Measurements from ENCODE around the gene MAST3. TPM values are rescaled to one million over a fixed set of nuclear protein-coding genes. Genes with fewer than 3 reads are reported as not detected.

Gene MAST3
- polyA plus RNA-seq, 1 donor from 2014 or later = 2.3 TPM

GRCh38 chr19:18130523-18131242, 33.1 kb downstream of the MAST3 start:
- H3K9ac ChIP-seq (ENCODE audit: low read length) = no peak overlapping the region
- no peaks in the 10 kb centered on the region for H4K20me1 ChIP-seq (ENCODE audit: insufficient read depth)
- no peaks in the 10 kb centered on the region for H3F3A ChIP-seq (ENCODE audit: insufficient read depth, low read length, poor library complexity, severe bottlenecking)
- no peak overlapping the region for H3K4me2 ChIP-seq (ENCODE audit: low read length)
- no peaks in the 10 kb centered on the region for H3K9me3 ChIP-seq (ENCODE audit: low read length)
- TF ChIP-seq TAF1 (IDR thresholded peaks at IDR 0.05; ENCODE audit: low read depth) (no peak), REST (IDR thresholded peaks at IDR 0.05; ENCODE audit: borderline replicate concordance) (no peak), EZH2 (IDR thresholded peaks at IDR 0.05; ENCODE audit: borderline replicate concordance, insufficient read depth, low read length, poor library complexity, severe bottlenecking) (no peak), POLR2AphosphoS5 (IDR thresholded peaks at IDR 0.05) (no peak), MXI1 (conservative IDR thresholded peaks at IDR 0.05; ENCODE audit: poor library complexity, severe bottlenecking) (no peak), SMC3 (conservative IDR thresholded peaks at IDR 0.05; ENCODE audit: poor library complexity) (no peak), CTCF (IDR thresholded peaks at IDR 0.05; ENCODE audit: poor library complexity, severe bottlenecking) (no peak), EP300 (conservative IDR thresholded peaks at IDR 0.05; ENCODE audit: poor library complexity, severe bottlenecking) (no peak), RAD21 (conservative IDR thresholded peaks at IDR 0.05) (no peak)
- H3K27ac ChIP-seq (ENCODE audit: low read length) = no peak overlapping the region
- no peaks in the 10 kb centered on the region for H3K36me3 ChIP-seq (ENCODE audit: insufficient read depth, low read length)
- no peaks in the 10 kb centered on the region for H3K79me2 ChIP-seq (replicated peaks; ENCODE audit: insufficient read depth, low read length)
- H2AFZ ChIP-seq (ENCODE audit: low read depth, low read length) = no peak overlapping the region
- H3K4me3 ChIP-seq (ENCODE audit: low read length) = no peak overlapping the region
- no peaks in the 10 kb centered on the region for H3K9me2 ChIP-seq (ENCODE audit: insufficient read depth, low read length)
- no peaks in the 10 kb centered on the region for H3K27me3 ChIP-seq (ENCODE audit: insufficient read depth, low read depth, low read length)

GRCh38 chr19:18131841-18132596, 34.4 kb downstream of the MAST3 start:
- no peak for TF ChIP-seq RAD21 (conservative IDR thresholded peaks at IDR 0.05)
- TF ChIP-seq EZH2 (IDR thresholded peaks at IDR 0.05; ENCODE audit: borderline replicate concordance, insufficient read depth, low read length, poor library complexity, severe bottlenecking) = no peak
- no peak for TF ChIP-seq SMC3 (conservative IDR thresholded peaks at IDR 0.05; ENCODE audit: poor library complexity)
- TF ChIP-seq MXI1 (conservative IDR thresholded peaks at IDR 0.05; ENCODE audit: poor library complexity, severe bottlenecking) = no peak
- no peak for TF ChIP-seq EP300 (conservative IDR thresholded peaks at IDR 0.05; ENCODE audit: poor library complexity, severe bottlenecking)
- no peak for TF ChIP-seq POLR2AphosphoS5 (IDR thresholded peaks at IDR 0.05)
- no peak for TF ChIP-seq REST (IDR thresholded peaks at IDR 0.05; ENCODE audit: borderline replicate concordance)
- no peaks in the 10 kb centered on the region for H3K9me2 ChIP-seq (ENCODE audit: insufficient read depth, low read length)
- no peak overlapping the region for H3K4me2 ChIP-seq (ENCODE audit: low read length)
- no peaks in the 10 kb centered on the region for H3F3A ChIP-seq (ENCODE audit: insufficient read depth, low read length, poor library complexity, severe bottlenecking)
- H3K27ac ChIP-seq (ENCODE audit: low read length) = no peak overlapping the region
- no peak overlapping the region for H3K9ac ChIP-seq (ENCODE audit: low read length)
- no peaks in the 10 kb centered on the region for H4K20me1 ChIP-seq (ENCODE audit: insufficient read depth)
- no peak overlapping the region for H3K4me3 ChIP-seq (ENCODE audit: low read length)
- no peaks in the 10 kb centered on the region for H3K79me2 ChIP-seq (replicated peaks; ENCODE audit: insufficient read depth, low read length)
- no peaks in the 10 kb centered on the region for H3K9me3 ChIP-seq (ENCODE audit: low read length)
- H3K27me3 ChIP-seq (ENCODE audit: insufficient read depth, low read depth, low read length) = no peaks in the 10 kb centered on the region
- no peak overlapping the region for H2AFZ ChIP-seq (ENCODE audit: low read depth, low read length)
- H3K36me3 ChIP-seq (ENCODE audit: insufficient read depth, low read length) = no peaks in the 10 kb centered on the region
